ENCODE measurements around the gene ANGPTL4. TPM values are rescaled to one million over a fixed set of nuclear protein-coding genes. Genes with fewer than 3 reads are reported as not detected.
"Not testable (repeated sequence)": the region's sequence is repeated elsewhere in the genome, so short reads cannot be mapped to it uniquely, and the experiment has no call there.

ANGPTL4 gene
- 124 and 137 TPM in 2 replicates for total RNA-seq

DNA sequence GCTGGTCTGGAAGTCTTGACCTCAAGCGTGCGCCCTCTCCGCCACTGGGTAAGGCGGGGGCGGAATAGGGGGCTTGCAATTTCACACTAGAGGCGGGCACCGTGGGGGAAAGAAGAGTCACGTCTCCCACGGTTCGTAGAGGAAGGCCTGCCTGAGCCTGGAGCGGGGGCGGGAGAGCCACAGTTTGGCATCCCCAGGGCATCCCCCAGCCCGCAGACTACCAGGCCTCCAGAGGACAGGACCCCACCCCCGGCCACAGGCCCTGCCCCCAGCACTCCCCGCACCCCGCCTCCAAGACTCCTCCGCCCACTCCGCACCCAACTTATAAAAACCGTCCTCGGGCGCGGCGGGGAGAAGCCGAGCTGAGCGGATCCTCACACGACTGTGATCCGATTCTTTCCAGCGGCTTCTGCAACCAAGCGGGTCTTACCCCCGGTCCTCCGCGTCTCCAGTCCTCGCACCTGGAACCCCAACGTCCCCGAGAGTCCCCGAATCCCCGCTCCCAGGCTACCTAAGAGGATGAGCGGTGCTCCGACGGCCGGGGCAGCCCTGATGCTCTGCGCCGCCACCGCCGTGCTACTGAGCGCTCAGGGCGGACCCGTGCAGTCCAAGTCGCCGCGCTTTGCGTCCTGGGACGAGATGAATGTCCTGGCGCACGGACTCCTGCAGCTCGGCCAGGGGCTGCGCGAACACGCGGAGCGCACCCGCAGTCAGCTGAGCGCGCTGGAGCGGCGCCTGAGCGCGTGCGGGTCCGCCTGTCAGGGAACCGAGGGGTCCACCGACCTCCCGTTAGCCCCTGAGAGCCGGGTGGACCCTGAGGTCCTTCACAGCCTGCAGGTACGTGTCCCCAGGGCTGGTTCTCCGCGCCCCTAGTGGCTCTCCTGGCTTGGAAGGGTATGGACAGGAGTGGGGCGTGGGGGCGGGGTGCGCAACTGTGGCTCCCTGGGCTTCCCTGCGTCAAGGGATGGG lies at the start of gene ANGPTL4:
TSS of gene ANGPTL4 (plus strand) at position 353 of the 969 bp plus-strand sequence. CDS start at position 520, 167 bp downstream.
- DNase-seq (ENCODE audit: extremely low read depth, low read depth, low spot score) = no peak

- DNase-seq (ENCODE audit: extremely low read depth, low read depth, low spot score) = not testable (repeated sequence)
These were observed 48.8 kb upstream of the ANGPTL4 start for GRCh38 chr19:8314981-8315640.

DNA sequence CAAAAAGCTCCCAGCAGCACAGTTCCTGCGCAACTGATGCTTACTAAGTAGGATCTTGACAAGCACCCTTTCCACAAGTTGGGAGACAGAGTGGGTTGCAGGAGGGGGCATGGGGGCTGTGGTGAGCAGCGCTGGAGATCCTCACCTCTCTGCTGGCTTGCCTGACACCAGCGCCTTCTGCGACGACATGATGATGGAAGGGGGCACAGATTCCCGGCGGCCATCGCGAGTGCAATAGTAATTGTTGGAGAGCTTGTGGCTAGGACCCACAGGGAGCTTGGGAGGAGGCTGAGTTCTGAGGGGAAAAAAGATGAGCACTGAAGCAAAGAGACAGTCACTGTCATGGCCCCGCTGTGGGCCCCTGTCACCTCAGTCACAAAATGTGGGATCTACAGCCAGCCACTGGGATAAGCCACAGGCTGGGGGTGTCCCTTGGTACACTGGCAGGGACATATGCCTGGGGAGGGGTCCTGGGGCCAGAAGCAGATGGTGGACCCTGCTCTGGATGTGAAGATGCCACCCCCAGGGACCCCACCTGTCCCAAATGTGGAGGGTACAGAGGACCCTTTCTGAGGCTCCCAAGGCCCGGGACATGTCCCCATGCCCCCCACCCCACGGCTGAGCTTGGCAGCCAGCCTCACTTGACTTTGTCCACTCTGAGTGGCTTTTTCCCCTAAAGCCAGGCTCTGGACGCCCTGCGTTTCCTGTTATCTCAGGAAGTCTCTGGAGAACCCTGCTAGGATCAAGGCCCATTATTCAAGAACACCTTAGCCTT lies 47.4 kb upstream of the ANGPTL4 start:
- DNase-seq (ENCODE audit: extremely low read depth, low read depth, low spot score) = no peak

DNA sequence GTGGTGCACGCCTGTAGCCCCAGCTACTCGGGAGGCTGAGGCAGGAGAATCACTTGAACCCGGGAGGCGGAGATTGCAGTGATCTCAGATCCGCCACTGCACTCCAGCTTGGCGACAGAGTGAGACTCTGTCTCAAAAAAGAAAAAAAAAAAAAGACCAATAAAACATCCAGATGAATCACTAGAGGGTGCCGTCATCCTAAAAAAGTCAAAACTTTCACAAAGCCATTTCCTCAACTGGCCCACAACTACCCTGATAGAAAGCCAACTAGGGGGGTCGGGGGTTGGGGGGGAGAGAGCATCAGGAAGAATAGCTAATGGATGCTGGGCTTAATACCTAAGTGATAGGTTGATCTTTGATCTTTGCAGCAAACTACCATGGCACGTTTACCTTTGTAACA lies 45.1 kb upstream of the ANGPTL4 start:
- DNase-seq (ENCODE audit: extremely low read depth, low read depth, low spot score) = not testable (repeated sequence)

GRCh38 chr19:8319807-8320520 lies 44.0 kb upstream of the ANGPTL4 start:
- DNase-seq (ENCODE audit: extremely low read depth, low read depth, low spot score) = no peak

DNA sequence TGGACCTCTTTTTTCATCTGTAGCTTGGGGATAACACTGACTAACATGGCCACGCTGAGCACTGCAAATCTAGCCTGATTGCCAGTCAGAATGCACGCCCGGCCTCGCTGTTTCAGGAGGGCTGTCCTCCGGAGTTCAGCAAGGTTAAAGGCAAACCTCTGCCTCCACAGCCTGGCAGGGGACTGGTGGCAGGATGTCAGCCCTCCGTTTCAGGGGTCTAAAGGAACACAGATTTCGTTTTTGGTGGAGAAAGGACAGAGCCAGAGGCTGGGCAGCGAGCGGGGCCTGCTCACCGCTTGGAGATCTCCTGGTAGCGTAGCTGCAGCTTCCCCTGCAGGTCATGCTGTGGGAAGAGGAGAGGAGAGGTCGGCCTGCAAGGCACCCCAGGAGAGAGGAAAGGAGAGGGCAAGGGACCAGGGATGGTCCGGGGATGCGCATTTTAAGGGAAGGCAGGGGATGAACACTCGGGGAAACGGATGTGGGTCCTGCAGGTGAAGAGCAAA lies 43.3 kb upstream of the ANGPTL4 start:
- no peak for DNase-seq (ENCODE audit: extremely low read depth, low read depth, low spot score)

GRCh38 chr19:8321067-8321985 lies 42.6 kb upstream of the ANGPTL4 start, which contains the start of the genes NDUFA7 and RPS28:
NDUFA7 (minus strand) TSS chr19:8321375; CDS start chr19:8321358, 17 bp downstream.
RPS28 (plus strand) TSS chr19:8321496; CDS start chr19:8321531, 35 bp downstream.
- peak; percentile 74 for DNase-seq (ENCODE audit: extremely low read depth, low read depth, low spot score)

DNA sequence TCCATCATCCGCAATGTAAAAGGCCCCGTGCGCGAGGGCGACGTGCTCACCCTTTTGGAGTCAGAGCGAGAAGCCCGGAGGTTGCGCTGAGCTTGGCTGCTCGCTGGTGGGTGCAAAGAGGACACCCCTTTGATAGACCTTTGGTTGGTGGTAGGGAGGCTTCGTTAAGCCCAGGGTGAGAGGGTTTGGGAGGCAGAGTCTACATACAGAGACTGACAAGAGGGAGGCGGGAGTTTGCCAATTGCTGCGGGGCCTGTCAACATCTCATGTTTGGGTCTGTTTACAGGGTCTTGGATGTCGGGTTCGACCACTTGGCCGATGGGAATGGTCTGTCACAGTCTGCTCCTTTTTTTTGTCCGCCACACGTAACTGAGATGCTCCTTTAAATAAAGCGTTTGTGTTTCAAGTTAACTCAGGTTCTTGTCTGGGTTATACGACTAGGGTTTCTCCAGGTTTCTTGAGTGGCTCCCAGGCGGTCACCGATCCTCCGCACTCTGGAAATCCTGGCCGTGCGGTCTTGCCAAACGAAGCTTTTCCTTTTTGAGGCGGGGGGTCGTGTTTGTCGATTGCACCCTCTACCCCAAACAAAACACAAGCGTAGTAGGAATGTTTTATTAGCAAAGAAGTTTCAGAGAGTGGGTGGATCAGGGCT lies 41.8 kb upstream of the ANGPTL4 start:
- no peak for DNase-seq (ENCODE audit: extremely low read depth, low read depth, low spot score)

DNA sequence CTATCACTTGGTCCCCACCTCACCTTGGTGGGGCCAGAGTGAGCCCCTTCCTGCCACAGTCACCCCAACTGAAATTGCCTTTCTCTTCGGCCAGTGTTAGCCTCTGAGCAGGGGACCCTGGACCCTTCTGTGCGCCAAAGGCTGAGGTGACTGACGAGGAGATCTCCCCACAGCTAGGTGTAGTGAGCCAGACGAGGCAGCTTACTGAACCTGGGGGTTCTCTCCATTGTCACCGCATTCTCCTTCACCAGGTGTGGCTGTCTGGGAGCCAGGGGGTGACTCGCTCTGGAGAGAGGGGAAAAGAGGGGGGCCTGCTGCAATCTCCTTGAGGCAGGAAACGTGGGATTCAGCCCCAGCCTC lies 41.3 kb upstream of the ANGPTL4 start:
- DNase-seq (ENCODE audit: extremely low read depth, low read depth, low spot score) = no peak

DNA sequence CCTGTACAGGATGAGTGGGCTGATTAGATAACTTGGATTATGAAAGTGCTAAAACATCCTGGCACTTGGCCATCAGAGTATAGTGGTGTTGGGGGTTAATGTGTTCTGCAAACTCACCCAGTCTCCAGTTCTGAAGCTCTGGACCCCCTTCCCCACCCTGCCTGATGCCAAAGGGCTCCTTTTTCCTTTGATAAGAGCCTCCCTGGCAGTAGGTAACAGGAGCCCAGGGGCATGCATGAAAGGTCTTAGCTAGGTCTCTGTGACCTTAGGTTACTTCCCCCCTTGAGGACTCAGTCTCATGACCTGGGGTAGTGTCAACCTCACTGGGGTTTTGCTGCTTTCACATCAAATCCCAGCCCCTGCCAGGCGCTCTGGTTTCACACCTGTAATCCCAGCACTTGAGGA lies 40.2 kb upstream of the ANGPTL4 start:
- no peak for DNase-seq (ENCODE audit: extremely low read depth, low read depth, low spot score)

- no peak for DNase-seq (ENCODE audit: extremely low read depth, low read depth, low spot score)
These were observed 39.5 kb upstream of the ANGPTL4 start for GRCh38 chr19:8324186-8325050.

DNA sequence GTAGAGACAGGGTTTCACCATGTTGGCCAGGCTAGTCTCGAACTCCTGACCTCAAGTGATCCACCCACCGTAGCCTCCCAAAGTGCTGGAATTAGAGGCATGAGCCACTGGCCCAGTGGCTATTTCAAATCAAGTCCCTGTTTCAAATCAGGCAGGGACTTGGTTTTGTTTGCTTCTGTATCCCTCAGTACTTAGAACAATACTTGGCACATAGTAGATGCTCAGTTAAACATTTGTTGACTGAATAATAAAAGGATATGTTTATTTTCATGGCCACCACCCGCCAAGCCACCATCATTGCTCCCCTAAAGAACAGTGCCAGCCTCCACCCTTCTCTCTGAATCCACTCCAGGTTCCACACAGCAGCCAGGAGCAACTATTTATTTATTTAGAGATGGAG lies 38.5 kb upstream of the ANGPTL4 start:
- DNase-seq (ENCODE audit: extremely low read depth, low read depth, low spot score) = no peak

DNA sequence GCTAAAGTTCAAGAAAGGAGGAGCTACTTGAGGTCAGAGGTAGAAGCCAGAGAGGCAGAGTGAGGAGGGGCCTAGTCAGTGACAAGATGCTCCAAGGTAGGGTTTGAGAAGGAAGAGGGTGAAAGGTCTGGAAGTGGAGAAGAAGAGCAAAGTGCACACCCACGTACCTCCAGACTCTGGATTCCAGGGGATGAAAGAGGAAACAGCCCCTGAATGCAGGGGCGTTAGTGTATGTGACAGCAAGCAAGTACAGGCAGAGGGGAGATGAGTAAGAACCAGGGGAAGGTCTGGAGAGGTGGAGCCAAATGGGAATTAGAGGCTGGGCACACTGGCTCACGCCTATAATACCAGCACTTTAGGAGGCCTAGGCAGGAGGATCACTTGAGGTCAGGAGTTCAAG lies 34.0 kb upstream of the ANGPTL4 start:
- DNase-seq (ENCODE audit: extremely low read depth, low read depth, low spot score) = no peak

- DNase-seq (ENCODE audit: extremely low read depth, low read depth, low spot score) = no peak
These were observed 32.6 kb upstream of the ANGPTL4 start for GRCh38 chr19:8331263-8331845.

GRCh38 chr19:8332976-8333766 lies 30.8 kb upstream of the ANGPTL4 start:
- no peak for DNase-seq (ENCODE audit: extremely low read depth, low read depth, low spot score)

DNA sequence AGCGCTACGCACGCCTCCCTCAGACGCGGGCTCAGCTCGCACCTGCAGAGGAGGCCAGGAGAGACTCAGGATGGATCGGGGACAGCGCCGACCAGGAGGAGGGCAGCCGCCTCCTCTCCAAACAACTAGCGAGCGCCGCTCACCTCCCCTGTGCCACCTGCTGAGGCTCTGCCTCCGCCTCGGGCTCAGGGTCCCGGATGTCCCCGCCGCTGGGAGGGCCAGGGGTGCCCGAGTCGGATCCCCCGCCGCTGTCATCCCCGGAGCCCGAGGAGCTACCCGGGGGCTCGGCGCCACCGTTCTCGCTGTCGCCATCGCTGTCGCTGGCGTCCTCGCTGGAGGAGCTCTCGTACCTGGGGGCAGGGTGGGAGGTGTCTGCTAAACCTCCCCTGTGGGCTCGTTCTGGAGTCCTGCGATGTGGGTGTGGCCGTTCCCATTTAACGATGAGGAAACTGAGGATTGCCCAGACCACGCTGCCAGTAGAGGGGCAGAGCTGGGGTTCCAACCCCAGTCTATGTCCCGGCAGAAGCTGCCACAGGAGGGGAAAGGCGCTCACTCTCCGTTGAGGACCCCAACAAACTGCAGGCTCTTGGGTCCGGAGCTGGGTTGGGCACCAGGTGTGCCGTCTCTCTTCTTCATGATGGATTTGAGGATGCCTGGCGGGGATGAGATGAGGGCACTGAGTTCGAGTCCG lies 30.0 kb upstream of the ANGPTL4 start:
- DNase-seq (ENCODE audit: extremely low read depth, low read depth, low spot score) = no peak

Data from glomerular endothelial cell (primary cell).